Measurements from ENCODE around the gene TRERF1. TPM values are rescaled to one million over a fixed set of nuclear protein-coding genes. Genes with fewer than 3 reads are reported as not detected.

The TRERF1 gene
- total RNA-seq, 1 donor from 2014 or later, result 12.8 TPM

DNA sequence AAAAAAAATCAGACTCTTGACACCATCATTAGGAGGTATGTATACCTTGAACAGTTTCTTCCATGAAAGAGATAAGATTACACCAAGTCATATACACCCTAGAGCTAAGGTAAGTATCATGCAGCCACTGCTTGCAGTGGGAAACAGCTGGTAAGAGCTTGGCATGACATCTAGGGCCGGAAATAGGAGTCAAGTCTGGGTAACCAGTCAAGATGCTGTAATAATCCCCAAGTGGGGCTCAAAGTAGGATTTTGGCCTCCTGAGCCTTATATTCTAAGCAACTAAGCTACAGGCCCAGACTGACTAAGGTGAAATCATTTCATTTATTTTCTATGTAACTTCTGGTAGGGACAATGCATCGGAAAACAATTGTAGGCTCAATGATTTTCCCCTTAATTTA, 23.9 kb downstream of the TRERF1 start:
- H3K27ac Mint-ChIP-seq (ENCODE audit: unreplicated experiment), result no peak overlapping the region
- no peak for DNase-seq
- peaks cover 2% of the 10 kb centered on the region for H3K27me3 Mint-ChIP-seq (ENCODE audit: unreplicated experiment)
- peaks cover 17% of the 10 kb centered on the region for H3K4me1 Mint-ChIP-seq (ENCODE audit: low read depth, unreplicated experiment)
- H3K9me3 Mint-ChIP-seq (ENCODE audit: unreplicated experiment), result peaks cover 1% of the 10 kb centered on the region
- H3K4me3 Mint-ChIP-seq (ENCODE audit: unreplicated experiment), result no peak overlapping the region
- H3K36me3 Mint-ChIP-seq (ENCODE audit: unreplicated experiment), result peaks cover 5% of the 10 kb centered on the region
- TF ChIP-seq, protein P1, sequence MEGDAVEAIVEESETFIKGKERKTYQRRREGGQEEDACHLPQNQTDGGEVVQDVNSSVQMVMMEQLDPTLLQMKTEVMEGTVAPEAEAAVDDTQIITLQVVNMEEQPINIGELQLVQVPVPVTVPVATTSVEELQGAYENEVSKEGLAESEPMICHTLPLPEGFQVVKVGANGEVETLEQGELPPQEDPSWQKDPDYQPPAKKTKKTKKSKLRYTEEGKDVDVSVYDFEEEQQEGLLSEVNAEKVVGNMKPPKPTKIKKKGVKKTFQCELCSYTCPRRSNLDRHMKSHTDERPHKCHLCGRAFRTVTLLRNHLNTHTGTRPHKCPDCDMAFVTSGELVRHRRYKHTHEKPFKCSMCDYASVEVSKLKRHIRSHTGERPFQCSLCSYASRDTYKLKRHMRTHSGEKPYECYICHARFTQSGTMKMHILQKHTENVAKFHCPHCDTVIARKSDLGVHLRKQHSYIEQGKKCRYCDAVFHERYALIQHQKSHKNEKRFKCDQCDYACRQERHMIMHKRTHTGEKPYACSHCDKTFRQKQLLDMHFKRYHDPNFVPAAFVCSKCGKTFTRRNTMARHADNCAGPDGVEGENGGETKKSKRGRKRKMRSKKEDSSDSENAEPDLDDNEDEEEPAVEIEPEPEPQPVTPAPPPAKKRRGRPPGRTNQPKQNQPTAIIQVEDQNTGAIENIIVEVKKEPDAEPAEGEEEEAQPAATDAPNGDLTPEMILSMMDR (IDR thresholded peaks at IDR 0.05; ENCODE audit: partially characterized antibody, unreplicated experiment), result no peak

DNA sequence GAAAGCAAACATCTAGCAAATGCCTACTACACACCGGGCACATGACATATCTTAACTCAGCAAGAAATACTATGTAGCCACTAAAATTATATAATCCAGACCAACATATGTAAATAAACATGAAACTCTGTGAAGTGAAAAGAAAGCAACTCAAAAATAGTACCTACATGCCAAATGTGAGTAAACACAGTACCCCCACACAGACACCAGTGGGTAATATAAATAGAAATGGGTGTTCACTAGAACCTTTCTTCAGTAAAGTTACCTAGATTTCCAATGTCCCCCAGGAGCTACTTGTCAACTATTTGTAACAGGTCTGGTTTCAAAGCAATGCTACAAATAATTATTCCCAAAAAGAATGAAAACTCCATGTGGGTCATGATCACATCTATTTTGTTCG, 25.5 kb downstream of the TRERF1 start:
- peaks cover 5% of the 10 kb centered on the region for H3K36me3 Mint-ChIP-seq (ENCODE audit: unreplicated experiment)

DNA sequence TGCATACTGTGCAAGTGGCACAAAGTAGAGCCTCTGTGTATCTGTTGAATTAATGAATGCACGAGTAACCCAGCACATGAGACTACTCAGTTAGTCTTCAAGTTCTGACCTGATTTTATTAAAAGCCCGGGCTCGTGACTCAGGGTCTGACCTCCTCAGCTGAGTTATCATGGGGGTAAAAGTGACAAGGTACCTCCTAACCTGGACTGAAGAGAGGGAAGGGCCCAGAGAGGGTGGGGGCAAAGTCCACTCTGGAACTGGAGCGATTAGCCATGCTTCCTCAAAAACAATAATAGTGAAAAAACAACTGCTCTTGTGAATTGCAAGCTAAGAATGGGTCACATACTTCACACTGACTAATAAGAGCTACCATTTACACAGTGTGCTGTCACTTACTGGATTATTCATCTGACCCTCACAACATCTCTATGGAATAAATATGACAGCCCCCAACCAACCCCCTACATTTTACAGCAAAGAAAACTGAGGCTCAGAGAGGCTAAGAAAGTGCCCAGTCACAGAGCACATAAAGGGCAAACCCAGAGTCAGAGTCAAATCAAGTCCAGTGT, 26.7 kb downstream of the TRERF1 start:
- H3K9me3 Mint-ChIP-seq (ENCODE audit: unreplicated experiment), result no peaks in the 10 kb centered on the region
- DNase-seq, result no peak
- H3K4me3 Mint-ChIP-seq (ENCODE audit: unreplicated experiment), result no peak overlapping the region
- H3K36me3 Mint-ChIP-seq (ENCODE audit: unreplicated experiment), result peaks cover 5% of the 10 kb centered on the region
- H3K27ac Mint-ChIP-seq (ENCODE audit: unreplicated experiment), result no peak overlapping the region
- H3K27me3 Mint-ChIP-seq (ENCODE audit: unreplicated experiment), result peaks cover 2% of the 10 kb centered on the region
- TF ChIP-seq, protein P1 (IDR thresholded peaks at IDR 0.05; ENCODE audit: partially characterized antibody, unreplicated experiment), result no peak
- H3K4me1 Mint-ChIP-seq (ENCODE audit: low read depth, unreplicated experiment), result peaks cover 13% of the 10 kb centered on the region

More for the DNA sequence above, 25.5 kb downstream of the TRERF1 start:
- no peak overlapping the region for H3K4me3 Mint-ChIP-seq (ENCODE audit: unreplicated experiment)
- peaks cover 14% of the 10 kb centered on the region for H3K4me1 Mint-ChIP-seq (ENCODE audit: low read depth, unreplicated experiment)
- H3K9me3 Mint-ChIP-seq (ENCODE audit: unreplicated experiment), result peaks cover 1% of the 10 kb centered on the region
- peaks cover 2% of the 10 kb centered on the region for H3K27me3 Mint-ChIP-seq (ENCODE audit: unreplicated experiment)
- DNase-seq, result no peak
- TF ChIP-seq, protein P1 (IDR thresholded peaks at IDR 0.05; ENCODE audit: partially characterized antibody, unreplicated experiment), result no peak
- H3K27ac Mint-ChIP-seq (ENCODE audit: unreplicated experiment), result no peak overlapping the region

DNA sequence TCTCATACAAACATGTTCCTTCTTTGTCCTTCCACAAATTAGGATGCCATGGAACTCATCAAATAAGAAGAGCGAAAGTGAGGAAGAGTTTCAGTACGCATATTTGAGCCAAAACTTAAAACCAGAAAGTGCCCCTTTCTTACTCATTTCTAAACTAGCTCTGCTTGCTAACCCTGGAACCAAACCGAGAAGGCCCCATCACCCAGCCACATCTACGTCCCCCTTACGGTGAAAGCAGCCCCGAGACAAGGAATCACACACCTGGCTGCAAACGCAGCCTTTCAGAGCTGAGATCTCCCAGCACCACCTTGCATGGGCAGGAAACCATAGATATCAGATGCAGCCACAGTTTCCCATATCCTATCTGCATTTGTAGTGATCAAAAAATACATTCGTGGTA, 28.5 kb downstream of the TRERF1 start:
- Mint-ChIP-seq H3K36me3 (ENCODE audit: unreplicated experiment) (no peaks in the 10 kb centered on the region), H3K27ac (ENCODE audit: unreplicated experiment) (no peak overlapping the region), H3K4me1 (ENCODE audit: low read depth, unreplicated experiment) (peaks cover 4% of the 10 kb centered on the region), H3K4me3 (ENCODE audit: unreplicated experiment) (no peak overlapping the region), H3K9me3 (ENCODE audit: unreplicated experiment) (no peaks in the 10 kb centered on the region), H3K27me3 (ENCODE audit: unreplicated experiment) (peaks cover 2% of the 10 kb centered on the region)
- no peak for DNase-seq
- TF ChIP-seq, protein P1 (IDR thresholded peaks at IDR 0.05; ENCODE audit: partially characterized antibody, unreplicated experiment), result no peak

DNA sequence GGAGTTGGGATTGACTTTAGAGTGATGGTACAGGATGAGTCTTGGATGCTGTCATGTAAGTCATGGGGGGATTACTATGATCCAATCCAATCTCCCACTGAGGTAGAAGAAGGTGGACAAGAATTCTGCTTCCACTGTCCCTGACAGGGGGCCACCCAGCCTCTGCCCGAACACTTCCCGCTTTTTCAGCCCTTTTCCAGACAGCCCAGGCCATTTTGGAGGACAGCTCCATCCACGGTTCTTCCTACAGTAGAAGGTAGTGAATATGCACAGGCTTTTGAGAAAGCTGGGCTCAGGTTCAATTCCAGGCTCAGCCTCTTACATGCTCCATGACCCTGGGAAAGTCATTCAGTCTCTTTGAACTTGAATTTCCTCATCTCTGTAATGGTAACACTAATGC, 31.0 kb downstream of the TRERF1 start:
- Mint-ChIP-seq H3K27ac (ENCODE audit: unreplicated experiment) (no peak overlapping the region), H3K4me3 (ENCODE audit: unreplicated experiment) (no peak overlapping the region), H3K27me3 (ENCODE audit: unreplicated experiment) (no peaks in the 10 kb centered on the region), H3K9me3 (ENCODE audit: unreplicated experiment) (no peaks in the 10 kb centered on the region), H3K4me1 (ENCODE audit: low read depth, unreplicated experiment) (peaks cover 3% of the 10 kb centered on the region), H3K36me3 (ENCODE audit: unreplicated experiment) (no peaks in the 10 kb centered on the region)
- TF ChIP-seq, protein P1 (IDR thresholded peaks at IDR 0.05; ENCODE audit: partially characterized antibody, unreplicated experiment), result no peak
- no peak for DNase-seq
